ENCODE measurements around the gene ENTPD3.
A peak's percentile ranks its signal among the peaks of the same experiment; 100 is the strongest.

GRCh38 chr3:40387001-40387894 is at the start of gene ENTPD3:
- TF ChIP-seq POLR2A (IDR thresholded peaks at IDR 0.05; ENCODE audit: control extremely low read depth in 1 of 2, low read depth in 2 of 2, low read length in 2 of 2) (no peak), RXRA (IDR thresholded peaks at IDR 0.05; ENCODE audit: insufficient read depth, low read depth, low read length) (no peak), TAF1 (IDR thresholded peaks at IDR 0.05; ENCODE audit: low read depth, low read length) (peak; percentile 20; the same call in 1 of the 2 replicates), POLR2AphosphoS5 (IDR thresholded peaks at IDR 0.05; ENCODE audit: low read depth, low read length) (no peak), USF2 (IDR thresholded peaks at IDR 0.05; ENCODE audit: low read length) (no peak), TCF12 (IDR thresholded peaks at IDR 0.05; ENCODE audit: low read depth, low read length) (no peak)
- TF ChIP-seq, protein P1, sequence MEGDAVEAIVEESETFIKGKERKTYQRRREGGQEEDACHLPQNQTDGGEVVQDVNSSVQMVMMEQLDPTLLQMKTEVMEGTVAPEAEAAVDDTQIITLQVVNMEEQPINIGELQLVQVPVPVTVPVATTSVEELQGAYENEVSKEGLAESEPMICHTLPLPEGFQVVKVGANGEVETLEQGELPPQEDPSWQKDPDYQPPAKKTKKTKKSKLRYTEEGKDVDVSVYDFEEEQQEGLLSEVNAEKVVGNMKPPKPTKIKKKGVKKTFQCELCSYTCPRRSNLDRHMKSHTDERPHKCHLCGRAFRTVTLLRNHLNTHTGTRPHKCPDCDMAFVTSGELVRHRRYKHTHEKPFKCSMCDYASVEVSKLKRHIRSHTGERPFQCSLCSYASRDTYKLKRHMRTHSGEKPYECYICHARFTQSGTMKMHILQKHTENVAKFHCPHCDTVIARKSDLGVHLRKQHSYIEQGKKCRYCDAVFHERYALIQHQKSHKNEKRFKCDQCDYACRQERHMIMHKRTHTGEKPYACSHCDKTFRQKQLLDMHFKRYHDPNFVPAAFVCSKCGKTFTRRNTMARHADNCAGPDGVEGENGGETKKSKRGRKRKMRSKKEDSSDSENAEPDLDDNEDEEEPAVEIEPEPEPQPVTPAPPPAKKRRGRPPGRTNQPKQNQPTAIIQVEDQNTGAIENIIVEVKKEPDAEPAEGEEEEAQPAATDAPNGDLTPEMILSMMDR (IDR thresholded peaks at IDR 0.05; ENCODE audit: control extremely low read depth in 1 of 3, insufficient read depth in 1 of 3, low read depth in 1 of 3, low read length in 3 of 3) = no peak
- TF ChIP-seq, protein P2, sequence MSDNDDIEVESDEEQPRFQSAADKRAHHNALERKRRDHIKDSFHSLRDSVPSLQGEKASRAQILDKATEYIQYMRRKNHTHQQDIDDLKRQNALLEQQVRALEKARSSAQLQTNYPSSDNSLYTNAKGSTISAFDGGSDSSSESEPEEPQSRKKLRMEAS (IDR thresholded peaks at IDR 0.05) = no peak
